GM12878 (cell line): ENCODE results near the gene SECISBP2. TPM values are rescaled to one million over a fixed set of nuclear protein-coding genes. Genes with fewer than 3 reads are reported as not detected.

ENCODE experiments used
- BACH1 ChIP-seq: fragments of 450-650 bp; IDR thresholded peaks from 2 replicates; pipeline ENCODE4 v1.6.1; 2017; ENCODE audit warnings: mild to moderate bottlenecking, borderline replicate concordance
- BCL11A ChIP-seq: IDR thresholded peaks from 2 replicates; pipeline ENCODE4 v1.6.1; 2011; ENCODE audit warnings: low read depth, low read length
- BHLHE40 ChIP-seq, 2 experiments: fragments of 450-650 bp in 1 of 2; IDR thresholded peaks; 2 replicates each; pipeline ENCODE4 v1.6.1; 2011 to 2017; ENCODE audit warnings: low read depth in 2 of 2, borderline replicate concordance in 1 of 2, improper control_type of control experiment in 1 of 2, low read length in 1 of 2, mild to moderate bottlenecking in 1 of 2
- CHD1 ChIP-seq: IDR thresholded peaks from 2 replicates; pipeline ENCODE4 v1.6.1; 2012; ENCODE audit warnings: low read depth, low read length, improper control_type of control experiment
- CREB1 ChIP-seq: IDR thresholded peaks from 2 replicates; pipeline ENCODE4 v1.6.1; 2012; ENCODE audit warnings: low read depth, mild to moderate bottlenecking, inconsistent platforms
- DPF2 ChIP-seq: fragments of 450-650 bp; IDR thresholded peaks from 2 replicates; pipeline ENCODE4 v1.6.1; 2017; ENCODE audit warnings: mild to moderate bottlenecking
- EP300 ChIP-seq, 2 experiments: fragments of 150-350 bp in 1 of 2; IDR thresholded peaks; 2 replicates each; pipeline ENCODE4 v1.6.1; 2011 to 2012; ENCODE audit warnings: low read depth in 2 of 2, low read length in 2 of 2, borderline replicate concordance in 1 of 2, improper control_type of control experiment in 1 of 2, inconsistent platforms in 1 of 2; ENCODE audit not compliant: control insufficient read depth in 1 of 2
- HDGF ChIP-seq: fragments of 450-650 bp; IDR thresholded peaks from 2 replicates; pipeline ENCODE4 v1.6.1; 2016; ENCODE audit warnings: antibody characterized with exemption
- IKZF1 ChIP-seq: fragments of 450-650 bp; conservative IDR thresholded peaks from 2 replicates; pipeline ENCODE4 v1.6.1; 2017; ENCODE audit warnings: antibody characterized with exemption, mild to moderate bottlenecking
- IKZF2 ChIP-seq, 2 experiments: fragments of 450-650 bp; IDR thresholded peaks; 2 replicates each; pipeline ENCODE4 v1.6.1; 2017; ENCODE audit warnings: mild to moderate bottlenecking in 2 of 2, moderate library complexity in 2 of 2
- NFYB ChIP-seq: IDR thresholded peaks from 2 replicates; pipeline ENCODE4 v1.6.1; 2011; ENCODE audit warnings: low read depth, mild to moderate bottlenecking, low read length, improper control_type of control experiment, moderate library complexity; ENCODE audit not compliant: insufficient read depth
- POLR2A ChIP-seq: IDR thresholded peaks from 2 replicates; pipeline ENCODE4 v1.6.1; 2011; ENCODE audit warnings: low read depth, mild to moderate bottlenecking, low read length
- REST ChIP-seq: IDR thresholded peaks from 2 replicates; pipeline ENCODE4 v1.6.1; 2012; ENCODE audit warnings: mild to moderate bottlenecking, low read depth, low read length
- SRF ChIP-seq, 2 experiments: IDR thresholded peaks; 2 replicates each; pipeline ENCODE4 v1.6.1; 2011; ENCODE audit warnings: low read depth in 2 of 2, low read length in 2 of 2, mild to moderate bottlenecking in 1 of 2, moderate library complexity in 1 of 2
- TBL1XR1 ChIP-seq: IDR thresholded peaks from 2 replicates; pipeline ENCODE4 v1.6.1; 2012; ENCODE audit warnings: low read depth, low read length, improper control_type of control experiment
- YBX1 ChIP-seq: fragments of 450-650 bp; IDR thresholded peaks from 2 replicates; pipeline ENCODE4 v1.6.1; 2016; ENCODE audit warnings: antibody characterized with exemption
- polyA plus RNA-seq, 11 experiments: library from polyadenylated mRNA; depleted of rRNA in 4 of 11; unstranded in 6 of 11; stranded (reverse) in 5 of 11; fragments of >200 nt; fragmentation: Nextera tagmentation in 4 of 11; fragmentation: Illumina TruSeq in 1 of 11; extraction: Ambion mirVana in 4 of 11; extraction: Trizol in 1 of 11; gene quantifications; 1 replicate in 1 of 11; 2 replicates in 10 of 11; pipeline versions ENCODE4 v1.2.1 to v1.2.3, GENCODE V29; 2011 to 2016; ENCODE audit warnings: inconsistent platforms in 2 of 11, missing spikeins in 2 of 11, low read depth in 1 of 11
- total RNA-seq, 4 experiments: library from RNA; depleted of rRNA in 3 of 4; stranded (reverse); fragments of >200 nt in 3 of 4; fragmentation: Illumina TruSeq in 1 of 4; extraction: Trizol in 1 of 4; gene quantifications; 2 replicates each; pipeline versions ENCODE4 v1.2.1 to v1.2.3, GENCODE V29; 2013 to 2021
- TF ChIP-seq, protein P1 (sequence below): fragments of 450-650 bp; IDR thresholded peaks from 2 replicates; pipeline ENCODE4 v1.6.1; 2017; ENCODE audit warnings: mild to moderate bottlenecking, moderate library complexity
- TF ChIP-seq, protein P2 (sequence below): fragments of 150-350 bp; IDR thresholded peaks from 2 replicates; pipeline ENCODE4 v1.6.1; 2014; ENCODE audit warnings: mild to moderate bottlenecking, low read depth, low read length

The SECISBP2 gene
- total and polyA plus RNA-seq, 10 of the 15 experiments (the other 5 are each of a cell fraction or from before 2014, with no cell fraction given): 4.6 to 50.5 (median 31.9) TPM

GRCh38 chr9:89310475-89311345, 7.6 kb upstream of the SECISBP2 start, which contains the start of gene CKS2 (continued):
- TF ChIP-seq CHD1: peak; percentile 91; the same call in 1 of the 2 replicates
- TF ChIP-seq CREB1: peak; percentile 96
- no peak for TF ChIP-seq TBL1XR1
- TF ChIP-seq, protein P1, sequence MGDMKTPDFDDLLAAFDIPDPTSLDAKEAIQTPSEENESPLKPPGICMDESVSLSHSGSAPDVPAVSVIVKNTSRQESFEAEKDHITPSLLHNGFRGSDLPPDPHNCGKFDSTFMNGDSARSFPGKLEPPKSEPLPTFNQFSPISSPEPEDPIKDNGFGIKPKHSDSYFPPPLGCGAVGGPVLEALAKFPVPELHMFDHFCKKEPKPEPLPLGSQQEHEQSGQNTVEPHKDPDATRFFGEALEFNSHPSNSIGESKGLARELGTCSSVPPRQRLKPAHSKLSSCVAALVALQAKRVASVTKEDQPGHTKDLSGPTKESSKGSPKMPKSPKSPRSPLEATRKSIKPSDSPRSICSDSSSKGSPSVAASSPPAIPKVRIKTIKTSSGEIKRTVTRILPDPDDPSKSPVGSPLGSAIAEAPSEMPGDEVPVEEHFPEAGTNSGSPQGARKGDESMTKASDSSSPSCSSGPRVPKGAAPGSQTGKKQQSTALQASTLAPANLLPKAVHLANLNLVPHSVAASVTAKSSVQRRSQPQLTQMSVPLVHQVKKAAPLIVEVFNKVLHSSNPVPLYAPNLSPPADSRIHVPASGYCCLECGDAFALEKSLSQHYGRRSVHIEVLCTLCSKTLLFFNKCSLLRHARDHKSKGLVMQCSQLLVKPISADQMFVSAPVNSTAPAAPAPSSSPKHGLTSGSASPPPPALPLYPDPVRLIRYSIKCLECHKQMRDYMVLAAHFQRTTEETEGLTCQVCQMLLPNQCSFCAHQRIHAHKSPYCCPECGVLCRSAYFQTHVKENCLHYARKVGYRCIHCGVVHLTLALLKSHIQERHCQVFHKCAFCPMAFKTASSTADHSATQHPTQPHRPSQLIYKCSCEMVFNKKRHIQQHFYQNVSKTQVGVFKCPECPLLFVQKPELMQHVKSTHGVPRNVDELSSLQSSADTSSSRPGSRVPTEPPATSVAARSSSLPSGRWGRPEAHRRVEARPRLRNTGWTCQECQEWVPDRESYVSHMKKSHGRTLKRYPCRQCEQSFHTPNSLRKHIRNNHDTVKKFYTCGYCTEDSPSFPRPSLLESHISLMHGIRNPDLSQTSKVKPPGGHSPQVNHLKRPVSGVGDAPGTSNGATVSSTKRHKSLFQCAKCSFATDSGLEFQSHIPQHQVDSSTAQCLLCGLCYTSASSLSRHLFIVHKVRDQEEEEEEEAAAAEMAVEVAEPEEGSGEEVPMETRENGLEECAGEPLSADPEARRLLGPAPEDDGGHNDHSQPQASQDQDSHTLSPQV: no peak
- TF ChIP-seq BACH1: peak; percentile 92
- TF ChIP-seq REST: peak; percentile 12; the same call in 1 of the 2 replicates
- TF ChIP-seq, protein P2, sequence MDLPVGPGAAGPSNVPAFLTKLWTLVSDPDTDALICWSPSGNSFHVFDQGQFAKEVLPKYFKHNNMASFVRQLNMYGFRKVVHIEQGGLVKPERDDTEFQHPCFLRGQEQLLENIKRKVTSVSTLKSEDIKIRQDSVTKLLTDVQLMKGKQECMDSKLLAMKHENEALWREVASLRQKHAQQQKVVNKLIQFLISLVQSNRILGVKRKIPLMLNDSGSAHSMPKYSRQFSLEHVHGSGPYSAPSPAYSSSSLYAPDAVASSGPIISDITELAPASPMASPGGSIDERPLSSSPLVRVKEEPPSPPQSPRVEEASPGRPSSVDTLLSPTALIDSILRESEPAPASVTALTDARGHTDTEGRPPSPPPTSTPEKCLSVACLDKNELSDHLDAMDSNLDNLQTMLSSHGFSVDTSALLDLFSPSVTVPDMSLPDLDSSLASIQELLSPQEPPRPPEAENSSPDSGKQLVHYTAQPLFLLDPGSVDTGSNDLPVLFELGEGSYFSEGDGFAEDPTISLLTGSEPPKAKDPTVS: peak; percentile 74; the same call in 1 of the 2 replicates
- no peak for TF ChIP-seq YBX1
- peak; percentile 9 to 70; a peak in 2 of 4 replicates for TF ChIP-seq BHLHE40 (IDR thresholded peaks at IDR 0.05; ENCODE audit: borderline replicate concordance in 1 of 2, low read depth in 2 of 2, low read length in 1 of 2)
- TF ChIP-seq IKZF2 (IDR thresholded peaks at IDR 0.05): 0 out of 4 replicates have a peak, but pooled peaks of 1 of the 2 experiments have one; percentile 3
- TF ChIP-seq IKZF1: peak; percentile 91
- TF ChIP-seq POLR2A: peak; percentile 98
- peak; percentile 64 to 76; a peak in 3 of 4 replicates for TF ChIP-seq SRF (IDR thresholded peaks at IDR 0.05; ENCODE audit: low read depth in 2 of 2, low read length in 2 of 2)
- peak; percentile 100 for TF ChIP-seq HDGF
- TF ChIP-seq EP300 (IDR thresholded peaks at IDR 0.05; ENCODE audit: borderline replicate concordance in 1 of 2, control insufficient read depth in 1 of 2, low read depth in 2 of 2, low read length in 2 of 2): no peak
- peak; percentile 87 for TF ChIP-seq DPF2
- peak; percentile 96 for TF ChIP-seq NFYB
- TF ChIP-seq BCL11A: 0 out of 2 replicates have a peak, but pooled peaks have one; percentile 26
